Measurements from ENCODE around the gene RFXANK. TPM values are rescaled to one million over a fixed set of nuclear protein-coding genes. Genes with fewer than 3 reads are reported as not detected.
A peak's percentile ranks its signal among the peaks of the same experiment; 100 is the strongest.
"Not testable (repeated sequence)": the region's sequence is repeated elsewhere in the genome, so short reads cannot be mapped to it uniquely, and the experiment has no call there.

The RFXANK gene, protein sequence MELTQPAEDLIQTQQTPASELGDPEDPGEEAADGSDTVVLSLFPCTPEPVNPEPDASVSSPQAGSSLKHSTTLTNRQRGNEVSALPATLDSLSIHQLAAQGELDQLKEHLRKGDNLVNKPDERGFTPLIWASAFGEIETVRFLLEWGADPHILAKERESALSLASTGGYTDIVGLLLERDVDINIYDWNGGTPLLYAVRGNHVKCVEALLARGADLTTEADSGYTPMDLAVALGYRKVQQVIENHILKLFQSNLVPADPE
- 60.7 and 82.3 TPM in 2 replicates for total RNA-seq

DNA sequence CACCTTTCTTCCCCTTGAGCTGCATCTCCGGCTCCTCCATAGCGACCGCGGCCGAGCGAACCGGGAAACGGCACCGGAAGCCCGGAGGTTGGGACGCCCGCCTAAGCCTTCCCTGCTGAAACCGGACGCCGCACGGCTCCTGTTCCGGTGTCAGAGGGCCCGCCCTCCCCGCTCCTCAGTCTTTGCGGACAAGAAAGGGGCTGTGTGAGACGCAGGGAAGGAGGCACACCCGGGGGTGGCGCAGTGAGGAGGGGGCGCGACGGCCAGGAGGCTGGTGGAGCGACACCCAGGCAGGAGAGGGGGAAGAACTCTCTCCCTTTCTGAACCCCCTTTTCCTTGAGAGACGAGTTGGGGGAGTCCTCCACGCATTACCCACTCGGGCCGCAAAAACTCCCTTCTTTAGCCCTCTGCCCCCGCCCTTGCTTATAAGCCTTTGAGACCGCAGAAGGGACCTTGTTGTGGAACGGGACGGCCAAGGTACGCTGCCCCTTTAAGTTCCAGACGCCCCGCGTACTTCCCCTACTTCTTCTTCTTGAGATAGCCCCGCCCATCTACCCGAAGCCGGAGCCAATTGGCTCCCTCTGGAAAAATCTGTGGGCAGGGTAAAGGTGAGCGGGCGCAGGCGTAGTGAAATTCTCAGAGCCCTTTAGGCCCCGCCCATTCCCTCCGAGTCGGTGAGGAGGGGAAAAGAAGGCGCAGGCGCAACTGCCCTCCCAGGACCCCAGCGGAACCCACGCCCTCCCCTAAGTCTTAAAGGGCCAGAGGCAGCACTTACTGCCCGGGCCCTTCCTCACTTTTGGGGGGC lies at the start of gene RFXANK, which contains the start of gene BORCS8:
TSS of gene RFXANK (plus strand) at position 181 of the 805 bp plus-strand sequence. CDS start 1,689 bp downstream, outside the sequence.
TSS of gene BORCS8 (minus strand) at position 75 of the 805 bp plus-strand sequence. CDS start at position 40, 35 bp downstream.
- peak; percentile 95 for DNase-seq (ENCODE audit: low read depth, low spot score)

DNA sequence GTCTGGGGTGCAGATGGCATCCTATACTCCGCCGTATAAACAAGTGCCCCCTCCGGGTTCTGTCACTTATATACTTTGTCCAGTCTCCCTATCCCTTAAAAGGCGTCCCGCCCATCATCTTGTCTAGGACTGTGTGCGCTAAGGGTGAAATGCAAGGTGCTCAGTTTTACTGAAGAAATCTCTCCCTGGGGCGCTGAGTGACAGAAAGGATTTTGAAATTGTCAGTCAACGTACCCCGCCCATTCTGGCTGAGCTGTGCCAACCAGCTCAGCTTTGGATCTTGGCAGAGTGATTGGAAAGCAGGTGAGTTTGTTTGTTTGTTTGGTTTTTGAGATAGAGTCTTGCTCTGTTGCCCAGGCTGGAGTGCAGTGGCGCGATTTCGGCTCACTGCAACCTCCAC lies 49.7 kb upstream of the RFXANK start:
- DNase-seq (ENCODE audit: low read depth, low spot score), result no peak

DNA sequence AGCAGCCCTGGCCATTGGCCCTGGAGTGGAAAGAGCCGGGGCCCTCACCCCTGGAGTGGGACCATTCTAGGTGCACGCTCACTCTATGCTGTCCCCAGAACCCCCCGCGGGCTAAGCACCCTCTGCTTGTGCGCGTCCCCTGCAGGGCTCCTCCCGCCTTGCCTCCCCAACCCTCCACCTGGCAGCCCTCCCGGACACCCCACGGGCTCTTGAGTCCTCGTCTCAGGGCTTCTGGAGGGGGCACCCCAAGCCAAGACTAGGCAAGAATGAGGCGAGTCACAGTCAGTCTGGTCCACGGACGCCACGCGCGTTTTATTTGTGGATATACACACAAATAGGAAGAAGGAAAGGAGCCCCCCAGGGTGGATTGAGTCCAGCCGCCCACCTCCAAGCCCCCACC lies 46.8 kb upstream of the RFXANK start:
- DNase-seq (ENCODE audit: low read depth, low spot score), result no peak

DNA sequence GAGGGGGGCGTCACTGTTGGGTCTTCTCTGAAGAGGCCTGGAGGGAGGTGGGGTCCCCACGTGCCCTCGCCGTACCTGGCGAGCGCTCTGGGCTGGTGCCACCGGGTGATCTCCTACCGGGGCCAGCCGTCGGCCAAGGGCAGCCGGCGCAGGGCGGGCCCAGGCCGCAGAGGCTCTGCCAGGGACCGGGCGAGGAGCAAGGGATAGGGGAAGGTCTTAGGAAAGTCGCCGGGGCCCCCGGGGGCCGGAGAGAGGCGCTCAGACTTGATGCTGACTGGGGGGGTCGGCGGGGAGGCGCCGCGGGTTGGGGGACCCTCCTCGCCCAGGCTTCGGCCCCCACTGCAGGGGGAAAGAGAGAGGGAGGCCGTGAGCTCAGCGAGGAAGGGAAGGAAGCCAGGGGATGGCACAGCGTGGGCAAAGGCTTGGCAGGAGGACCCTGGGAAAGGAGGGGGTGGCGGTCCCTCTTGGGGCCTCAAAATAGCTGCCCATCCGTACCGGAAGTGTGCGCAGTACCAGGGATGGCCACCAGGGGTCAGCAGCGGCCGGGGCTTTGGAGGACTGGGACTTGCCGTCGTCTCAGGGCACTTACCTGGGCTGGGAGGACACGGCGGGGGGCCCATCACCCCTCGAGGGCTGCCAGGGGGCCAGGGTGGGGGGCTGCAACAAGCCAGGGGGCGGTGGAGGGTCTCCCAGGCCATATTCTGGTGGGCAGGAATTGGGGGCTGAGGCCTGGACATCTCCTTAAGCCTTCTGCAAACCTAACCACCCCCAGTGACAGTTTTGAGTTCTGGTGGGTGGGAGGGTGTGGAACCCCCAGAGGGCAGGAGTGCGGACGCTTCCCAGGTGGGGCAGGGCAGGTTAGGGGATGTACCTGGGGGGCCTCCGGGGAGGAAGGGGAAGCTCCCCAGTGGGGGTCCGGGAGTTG lies 46.1 kb upstream of the RFXANK start:
- DNase-seq (ENCODE audit: low read depth, low spot score), result no peak

GRCh38 chr19:19146865-19147264 lies 45.2 kb upstream of the RFXANK start:
- DNase-seq (ENCODE audit: low read depth, low spot score), result no peak

- no peak for DNase-seq (ENCODE audit: low read depth, low spot score)
These were observed 44.7 kb upstream of the RFXANK start for GRCh38 chr19:19147344-19147743.

GRCh38 chr19:19148504-19148903 lies 43.6 kb upstream of the RFXANK start:
- DNase-seq (ENCODE audit: low read depth, low spot score), result not testable (repeated sequence)

DNA sequence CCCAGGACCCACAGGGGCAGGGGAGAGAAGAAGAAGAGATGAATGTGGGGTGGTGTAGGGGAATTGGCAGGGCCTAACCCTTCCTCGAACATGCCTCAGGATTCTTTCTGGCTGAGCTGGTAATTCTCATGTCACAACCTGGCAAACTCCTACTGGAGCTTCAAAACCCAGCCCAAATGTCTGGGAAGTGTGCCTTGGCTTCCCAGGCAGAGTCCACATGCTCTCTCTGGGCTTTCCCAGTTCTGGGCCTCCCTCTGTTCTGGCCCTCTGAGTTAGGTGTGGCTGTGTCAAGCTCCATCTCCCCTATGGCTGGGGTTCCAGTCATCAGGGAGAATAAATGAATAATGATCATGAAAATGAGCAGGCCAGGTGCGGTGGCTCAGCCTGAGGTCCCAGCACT lies 42.6 kb upstream of the RFXANK start:
- no peak for DNase-seq (ENCODE audit: low read depth, low spot score)

GRCh38 chr19:19151418-19151817 lies 40.6 kb upstream of the RFXANK start:
- no peak for DNase-seq (ENCODE audit: low read depth, low spot score)

GRCh38 chr19:19152668-19153384 lies 39.2 kb upstream of the RFXANK start:
- DNase-seq (ENCODE audit: low read depth, low spot score), result no peak

DNA sequence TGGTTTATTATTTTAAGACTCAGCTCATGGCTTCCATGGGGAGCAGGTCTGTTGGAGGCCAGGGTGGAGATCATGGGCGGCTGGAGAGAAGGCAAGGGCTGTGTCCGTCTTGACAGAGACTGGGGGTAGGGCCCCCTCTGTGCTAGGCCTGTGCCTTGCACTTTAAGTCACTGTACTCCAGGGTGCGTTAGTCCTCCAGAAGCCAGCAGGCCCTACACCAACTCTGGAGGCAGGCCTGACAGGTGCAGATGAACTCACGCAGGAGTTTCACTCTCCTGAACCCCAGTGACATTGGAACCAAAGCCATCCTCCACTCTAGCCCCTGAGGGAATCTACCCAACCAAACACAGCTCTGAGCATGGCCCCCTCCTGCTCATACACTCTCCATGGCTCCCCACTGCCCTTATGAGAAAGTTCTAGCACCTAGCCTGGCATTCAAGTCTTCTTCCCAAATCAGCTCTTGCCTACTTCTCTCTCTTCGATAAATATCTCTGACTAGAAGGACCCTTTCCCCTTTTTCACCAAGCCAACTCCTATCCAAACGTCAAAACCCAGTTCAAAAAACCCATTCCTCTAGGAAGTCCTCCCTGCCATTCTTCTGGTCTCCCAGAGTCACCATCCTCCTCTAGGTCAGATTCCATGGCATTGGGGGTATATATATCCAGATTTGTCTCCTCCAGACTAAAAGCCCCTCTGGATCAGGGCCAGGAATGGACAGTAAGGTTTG lies 37.1 kb upstream of the RFXANK start:
- DNase-seq (ENCODE audit: low read depth, low spot score), result no peak

DNA sequence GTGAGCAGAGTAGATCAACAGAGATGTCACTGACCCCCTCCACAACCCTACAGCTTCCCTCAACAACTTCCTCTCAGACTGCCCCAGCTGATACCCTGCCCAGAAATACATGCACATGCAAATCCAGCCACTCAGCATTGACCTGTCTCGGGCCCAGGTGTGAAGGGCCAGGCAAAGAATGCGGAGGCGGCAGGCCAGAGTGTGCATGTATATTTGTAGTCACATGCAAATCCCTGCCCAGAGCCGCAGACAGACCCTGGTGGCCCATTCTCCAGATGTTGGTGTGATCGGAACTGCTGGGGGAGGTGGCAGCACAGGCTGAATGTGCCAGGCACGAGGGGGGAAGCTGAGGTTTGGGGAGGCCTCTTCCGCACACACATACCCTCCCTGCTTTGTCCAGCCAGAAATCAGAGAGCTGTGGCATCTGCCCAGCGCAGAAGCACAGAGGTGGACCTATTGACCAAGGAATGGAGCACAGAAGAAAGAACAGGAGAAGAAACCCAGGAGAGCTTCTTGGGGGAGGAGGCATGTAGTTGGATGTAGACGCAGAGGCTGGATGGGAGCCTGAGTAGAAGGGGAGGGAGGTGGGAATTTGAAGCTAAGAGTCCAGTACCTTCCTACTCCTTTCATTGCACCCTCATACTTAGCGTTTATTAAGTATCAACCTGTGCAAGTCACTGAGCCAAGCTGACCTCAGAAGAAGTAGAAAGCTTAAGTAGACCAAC lies 36.4 kb upstream of the RFXANK start:
- no peak for DNase-seq (ENCODE audit: low read depth, low spot score)

DNA sequence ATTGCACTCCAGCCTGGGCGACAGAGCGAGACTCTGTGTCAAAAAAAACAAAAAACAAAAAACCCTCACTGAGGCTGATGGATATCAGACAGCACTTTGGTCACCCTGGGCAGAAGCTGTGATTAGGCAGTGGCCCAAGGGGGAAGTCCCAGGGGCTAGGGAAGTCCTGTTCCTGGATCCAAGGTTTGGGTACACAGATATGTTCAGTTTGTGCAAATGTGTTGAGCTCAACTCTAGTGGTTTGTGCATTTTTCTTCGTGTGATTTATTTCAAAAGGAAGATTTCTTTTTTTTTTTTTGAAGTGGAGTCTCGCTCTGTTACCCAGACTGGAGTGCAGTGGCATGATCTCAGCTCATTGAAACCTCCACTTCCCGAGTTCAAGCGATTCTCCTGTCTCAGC lies 34.2 kb upstream of the RFXANK start:
- DNase-seq (ENCODE audit: low read depth, low spot score), result no peak

- no peak for DNase-seq (ENCODE audit: low read depth, low spot score)
These were observed 32.5 kb upstream of the RFXANK start for GRCh38 chr19:19159534-19159933.

DNA sequence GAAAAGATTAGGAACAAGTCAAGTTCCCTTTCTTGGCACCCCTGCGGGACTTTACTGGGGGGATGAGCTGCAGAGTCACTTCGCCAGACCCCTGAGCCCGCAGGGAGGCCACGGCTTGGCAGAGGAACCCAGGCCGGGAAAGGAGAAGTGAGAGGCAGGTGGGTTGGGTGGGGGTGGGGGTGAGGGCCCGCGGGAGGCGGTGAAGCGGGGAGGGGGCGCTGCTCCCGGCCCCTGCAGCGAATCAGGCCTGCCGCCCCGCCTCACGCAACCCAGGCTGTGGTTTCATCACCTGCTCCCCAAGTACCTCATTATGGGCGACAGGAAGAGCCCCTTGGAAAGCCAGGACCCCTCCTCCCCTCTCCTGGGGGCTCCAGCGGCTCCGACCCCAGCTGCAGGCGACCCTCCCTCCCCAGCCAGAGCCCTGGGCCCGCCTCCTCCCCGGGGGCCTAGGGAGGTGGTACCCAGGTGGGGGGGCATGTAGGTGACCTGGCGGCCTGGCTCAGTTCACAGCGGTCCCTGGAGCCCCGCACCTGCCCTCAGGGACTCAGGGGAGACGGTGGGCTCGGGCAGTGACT lies 31.5 kb upstream of the RFXANK start:
- DNase-seq (ENCODE audit: low read depth, low spot score), result no peak

- DNase-seq (ENCODE audit: low read depth, low spot score), result no peak
These were observed 29.6 kb upstream of the RFXANK start for GRCh38 chr19:19162495-19162894.

- no peak for DNase-seq (ENCODE audit: low read depth, low spot score)
These were observed 26.7 kb upstream of the RFXANK start for GRCh38 chr19:19165396-19165795.

GRCh38 chr19:19167612-19168011 lies 24.4 kb upstream of the RFXANK start:
- no peak for DNase-seq (ENCODE audit: low read depth, low spot score)

Measured in pulmonary artery endothelial cell (primary cell).